ENCODE measurements around the gene MAGEL2. TPM values are rescaled to one million over a fixed set of nuclear protein-coding genes. Genes with fewer than 3 reads are reported as not detected.

MAGEL2 gene
- total RNA-seq, 1 experiment from 2014 or later, result 10.7 TPM

DNA sequence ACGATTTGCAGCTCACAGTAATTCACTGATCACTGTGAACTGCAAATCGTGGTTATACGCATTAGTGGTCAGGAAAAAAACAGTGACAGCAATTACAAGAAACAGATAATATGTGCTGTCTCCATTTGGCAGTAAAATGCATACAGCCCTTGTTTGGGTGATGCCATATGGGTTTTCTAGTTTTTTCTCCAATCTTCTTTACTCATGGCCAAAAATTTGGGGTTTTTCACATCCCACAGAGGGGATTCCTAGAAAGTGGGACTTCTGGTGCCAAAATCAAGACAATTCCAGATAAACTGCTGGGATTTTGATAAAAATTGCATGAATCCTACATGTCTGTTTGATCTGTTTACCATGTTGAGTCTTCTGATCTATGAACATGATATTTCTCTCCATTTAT, 23.8 kb upstream of the MAGEL2 start (continued):
- TF ChIP-seq, protein P1, sequence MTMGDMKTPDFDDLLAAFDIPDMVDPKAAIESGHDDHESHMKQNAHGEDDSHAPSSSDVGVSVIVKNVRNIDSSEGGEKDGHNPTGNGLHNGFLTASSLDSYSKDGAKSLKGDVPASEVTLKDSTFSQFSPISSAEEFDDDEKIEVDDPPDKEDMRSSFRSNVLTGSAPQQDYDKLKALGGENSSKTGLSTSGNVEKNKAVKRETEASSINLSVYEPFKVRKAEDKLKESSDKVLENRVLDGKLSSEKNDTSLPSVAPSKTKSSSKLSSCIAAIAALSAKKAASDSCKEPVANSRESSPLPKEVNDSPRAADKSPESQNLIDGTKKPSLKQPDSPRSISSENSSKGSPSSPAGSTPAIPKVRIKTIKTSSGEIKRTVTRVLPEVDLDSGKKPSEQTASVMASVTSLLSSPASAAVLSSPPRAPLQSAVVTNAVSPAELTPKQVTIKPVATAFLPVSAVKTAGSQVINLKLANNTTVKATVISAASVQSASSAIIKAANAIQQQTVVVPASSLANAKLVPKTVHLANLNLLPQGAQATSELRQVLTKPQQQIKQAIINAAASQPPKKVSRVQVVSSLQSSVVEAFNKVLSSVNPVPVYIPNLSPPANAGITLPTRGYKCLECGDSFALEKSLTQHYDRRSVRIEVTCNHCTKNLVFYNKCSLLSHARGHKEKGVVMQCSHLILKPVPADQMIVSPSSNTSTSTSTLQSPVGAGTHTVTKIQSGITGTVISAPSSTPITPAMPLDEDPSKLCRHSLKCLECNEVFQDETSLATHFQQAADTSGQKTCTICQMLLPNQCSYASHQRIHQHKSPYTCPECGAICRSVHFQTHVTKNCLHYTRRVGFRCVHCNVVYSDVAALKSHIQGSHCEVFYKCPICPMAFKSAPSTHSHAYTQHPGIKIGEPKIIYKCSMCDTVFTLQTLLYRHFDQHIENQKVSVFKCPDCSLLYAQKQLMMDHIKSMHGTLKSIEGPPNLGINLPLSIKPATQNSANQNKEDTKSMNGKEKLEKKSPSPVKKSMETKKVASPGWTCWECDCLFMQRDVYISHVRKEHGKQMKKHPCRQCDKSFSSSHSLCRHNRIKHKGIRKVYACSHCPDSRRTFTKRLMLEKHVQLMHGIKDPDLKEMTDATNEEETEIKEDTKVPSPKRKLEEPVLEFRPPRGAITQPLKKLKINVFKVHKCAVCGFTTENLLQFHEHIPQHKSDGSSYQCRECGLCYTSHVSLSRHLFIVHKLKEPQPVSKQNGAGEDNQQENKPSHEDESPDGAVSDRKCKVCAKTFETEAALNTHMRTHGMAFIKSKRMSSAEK (CRISPR knock-in tag; IDR thresholded peaks at IDR 0.05; ENCODE audit: borderline replicate concordance), result no peak
- TF ChIP-seq RORB (CRISPR knock-in tag; IDR thresholded peaks at IDR 0.05), result no peak

DNA sequence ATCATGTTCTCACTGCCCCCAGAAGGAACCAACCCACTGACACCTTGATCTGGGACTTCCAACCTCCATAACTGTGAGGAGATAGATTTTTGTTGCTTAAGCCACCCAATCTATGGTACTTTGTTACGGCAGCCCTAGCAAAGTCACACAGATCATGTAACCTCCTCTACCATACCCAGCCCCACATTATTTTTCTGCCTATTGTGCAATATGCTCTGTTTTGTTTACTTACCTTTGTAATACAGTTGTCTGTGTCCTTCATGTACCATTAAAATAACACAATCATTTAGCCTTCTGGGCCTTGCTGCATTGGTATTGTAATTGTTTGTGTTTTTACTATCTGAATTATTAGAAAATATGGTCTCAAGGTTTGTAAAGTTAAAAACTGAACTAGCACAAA, 23.3 kb upstream of the MAGEL2 start:
- ChIA-PET CTCF (no interaction called here), POLR2A (no interaction called here)
- no peak for TF ChIP-seq ZBTB43 (CRISPR knock-in tag; IDR thresholded peaks at IDR 0.05)
- Mint-ChIP-seq H3K27me3 (ENCODE audit: low read depth) (no peaks in the 10 kb centered on the region), H3K27ac (no peak overlapping the region), H3K4me1 (no peaks in the 10 kb centered on the region), H3K36me3 (peaks cover 10% of the 10 kb centered on the region), H3K4me3 (no peak overlapping the region), H3K9me3 (peaks cover 25% of the 10 kb centered on the region)
- DNase-seq (ENCODE audit: low spot score) (no peak), ATAC-seq (no peak)

DNA sequence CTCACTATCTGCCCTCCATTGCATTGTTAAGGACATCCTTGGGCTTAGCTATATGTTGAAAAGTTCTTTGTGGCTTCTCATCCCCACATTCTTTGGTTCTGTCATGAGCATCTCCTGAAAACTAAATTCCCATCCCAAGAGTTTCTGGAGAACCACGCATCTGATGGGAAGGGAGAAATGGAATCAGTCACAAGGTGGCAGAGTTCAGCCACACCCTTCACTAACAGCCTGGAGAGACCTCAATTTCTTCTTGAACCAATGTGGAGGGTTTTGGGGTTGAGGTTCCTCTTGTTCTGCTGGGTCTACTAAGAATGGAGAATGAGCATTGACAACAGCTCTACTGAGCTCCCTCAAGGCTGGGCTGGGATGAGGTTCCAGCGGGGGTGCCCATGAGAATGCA, 15.6 kb upstream of the MAGEL2 start:
- TF ChIP-seq ELF4 (CRISPR knock-in tag; IDR thresholded peaks at IDR 0.05; ENCODE audit: low read depth), result no peak
- no peak for TF ChIP-seq JAZF1 (CRISPR knock-in tag; IDR thresholded peaks at IDR 0.05)
- TF ChIP-seq CREM (CRISPR knock-in tag; IDR thresholded peaks at IDR 0.05), result no peak
- TF ChIP-seq TEAD4 (CRISPR knock-in tag; IDR thresholded peaks at IDR 0.05), result no peak
- no peak for TF ChIP-seq USF1 (CRISPR knock-in tag; IDR thresholded peaks at IDR 0.05)
- no peak for TF ChIP-seq NR2C2 (CRISPR knock-in tag; IDR thresholded peaks at IDR 0.05)
- TF ChIP-seq, protein P2, sequence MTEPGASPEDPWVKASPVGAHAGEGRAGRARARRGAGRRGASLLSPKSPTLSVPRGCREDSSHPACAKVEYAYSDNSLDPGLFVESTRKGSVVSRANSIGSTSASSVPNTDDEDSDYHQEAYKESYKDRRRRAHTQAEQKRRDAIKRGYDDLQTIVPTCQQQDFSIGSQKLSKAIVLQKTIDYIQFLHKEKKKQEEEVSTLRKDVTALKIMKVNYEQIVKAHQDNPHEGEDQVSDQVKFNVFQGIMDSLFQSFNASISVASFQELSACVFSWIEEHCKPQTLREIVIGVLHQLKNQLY (CRISPR knock-in tag; IDR thresholded peaks at IDR 0.05), result no peak
- no peak for TF ChIP-seq TEAD1 (CRISPR knock-in tag; IDR thresholded peaks at IDR 0.05)
- no peak for TF ChIP-seq CBFB (CRISPR knock-in tag; IDR thresholded peaks at IDR 0.05; ENCODE audit: low read depth)
- TF ChIP-seq ZNF263 (CRISPR knock-in tag; IDR thresholded peaks at IDR 0.05; ENCODE audit: low read depth), result no peak
- no peak for TF ChIP-seq NFYB (CRISPR knock-in tag; conservative IDR thresholded peaks at IDR 0.05; ENCODE audit: low read depth)
- ChIA-PET POLR2A (no interaction called here), CTCF (interaction anchor here (1.6 kb wide), 1 partner anchor 215 kb away, joined by 6 read pairs; no protein-coding TSS in a partner anchor)
- ATAC-seq (no peak), DNase-seq (ENCODE audit: low spot score) (no peak)
- H3K27me3 Mint-ChIP-seq (ENCODE audit: low read depth), result peaks cover 7% of the 10 kb centered on the region; the same call in 1 of the 2 replicates
- H3K9me3 Mint-ChIP-seq, result peaks cover 31% of the 10 kb centered on the region
- H3K27ac Mint-ChIP-seq, result no peak overlapping the region
- no peaks in the 10 kb centered on the region for H3K4me1 Mint-ChIP-seq
- H3K36me3 Mint-ChIP-seq, result peaks cover 9% of the 10 kb centered on the region; the same call in 1 of the 2 replicates
- H3K4me3 Mint-ChIP-seq, result no peak overlapping the region
